GM10248 (cell line): ENCODE data around the gene PITX1.

Experiments used
- CTCF ChIA-PET: fragments of 300-600 bp; sonication (Branson Sonifier 250); formaldehyde crosslinking; extraction: SDS; loops from one replicate; lab custom pipeline; 2021; ENCODE audit warnings: antibody characterized with exemption; lab: Yijun Ruan, JAX
- POLR2A ChIA-PET: fragments of 350-650 bp; sonication (Branson Sonifier 250); formaldehyde crosslinking; extraction: SDS; loops from one replicate; lab custom pipeline; 2020; ENCODE audit warnings: antibody characterized with exemption; lab: Yijun Ruan, JAX
- DNase-seq: peaks from one replicate; pipeline ENCODE4 v3.0.0; 2012; ENCODE audit errors: extremely low spot score
- TF ChIP-seq, protein P1 (sequence below): IDR thresholded peaks from 2 replicates; pipeline ENCODE4 v1.5.1; 2012; ENCODE audit warnings: mild to moderate bottlenecking, low read depth; ENCODE audit errors: extremely low read depth, missing control alignments, control extremely low read depth

PITX1 gene

GRCh38 chr5:135051872-135052271, 17.8 kb upstream of the PITX1 start:
- CTCF ChIA-PET: no interaction called here
- POLR2A ChIA-PET: no interaction called here
- no peak for DNase-seq
- TF ChIP-seq, protein P1, sequence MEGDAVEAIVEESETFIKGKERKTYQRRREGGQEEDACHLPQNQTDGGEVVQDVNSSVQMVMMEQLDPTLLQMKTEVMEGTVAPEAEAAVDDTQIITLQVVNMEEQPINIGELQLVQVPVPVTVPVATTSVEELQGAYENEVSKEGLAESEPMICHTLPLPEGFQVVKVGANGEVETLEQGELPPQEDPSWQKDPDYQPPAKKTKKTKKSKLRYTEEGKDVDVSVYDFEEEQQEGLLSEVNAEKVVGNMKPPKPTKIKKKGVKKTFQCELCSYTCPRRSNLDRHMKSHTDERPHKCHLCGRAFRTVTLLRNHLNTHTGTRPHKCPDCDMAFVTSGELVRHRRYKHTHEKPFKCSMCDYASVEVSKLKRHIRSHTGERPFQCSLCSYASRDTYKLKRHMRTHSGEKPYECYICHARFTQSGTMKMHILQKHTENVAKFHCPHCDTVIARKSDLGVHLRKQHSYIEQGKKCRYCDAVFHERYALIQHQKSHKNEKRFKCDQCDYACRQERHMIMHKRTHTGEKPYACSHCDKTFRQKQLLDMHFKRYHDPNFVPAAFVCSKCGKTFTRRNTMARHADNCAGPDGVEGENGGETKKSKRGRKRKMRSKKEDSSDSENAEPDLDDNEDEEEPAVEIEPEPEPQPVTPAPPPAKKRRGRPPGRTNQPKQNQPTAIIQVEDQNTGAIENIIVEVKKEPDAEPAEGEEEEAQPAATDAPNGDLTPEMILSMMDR: no peak

DNA sequence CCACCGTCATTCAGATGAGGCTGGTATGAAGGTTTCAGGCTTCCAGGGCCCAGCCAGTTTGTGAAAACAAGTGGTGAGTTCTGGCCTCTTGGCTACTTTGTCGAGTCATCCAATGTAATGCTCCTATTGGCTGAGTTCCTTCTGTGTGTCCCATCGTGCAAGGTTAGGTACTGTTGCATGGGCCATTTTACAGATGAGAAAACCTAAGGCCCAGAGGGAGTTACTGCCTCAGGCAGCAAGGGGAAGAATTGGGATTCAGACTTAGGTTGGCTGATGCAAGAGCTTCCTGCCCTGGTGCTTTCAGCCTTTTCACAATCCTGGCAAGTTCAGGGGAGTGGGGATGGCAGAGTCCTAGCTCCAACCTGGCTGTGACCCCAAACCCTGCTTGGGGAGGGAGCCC, 17.4 kb upstream of the PITX1 start:
- ChIA-PET POLR2A (no interaction called here), CTCF (no interaction called here)
- TF ChIP-seq, protein P1: no peak
- no peak for DNase-seq

DNA sequence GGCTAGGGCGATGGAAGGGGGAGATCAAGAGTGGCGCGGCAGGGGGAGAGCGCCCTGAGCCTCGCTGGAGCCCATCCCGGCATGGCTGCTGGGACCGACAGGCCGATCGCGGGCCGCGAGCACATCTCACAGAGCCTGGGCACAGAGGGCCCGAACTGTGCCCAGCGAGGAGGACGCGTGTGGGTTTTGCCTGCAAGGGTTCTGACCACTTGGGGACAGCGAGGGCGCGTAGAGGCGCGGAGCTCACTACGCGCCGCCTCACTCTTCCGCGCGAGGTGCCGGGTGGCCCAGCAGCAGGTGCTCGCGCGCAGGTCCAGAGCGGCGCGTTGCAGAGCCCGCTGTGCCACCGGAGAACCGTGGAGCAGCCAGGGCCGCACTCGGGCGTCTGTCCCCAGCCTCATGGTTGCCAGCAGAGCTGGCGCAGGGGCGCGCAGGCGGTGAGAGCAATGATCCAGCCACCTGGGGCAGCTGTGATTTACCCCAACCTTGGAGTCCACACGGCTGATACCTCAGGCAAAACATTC, 16.3 kb upstream of the PITX1 start:
- ChIA-PET CTCF (no interaction called here), POLR2A (no interaction called here)
- no peak for DNase-seq
- TF ChIP-seq, protein P1: no peak

DNA sequence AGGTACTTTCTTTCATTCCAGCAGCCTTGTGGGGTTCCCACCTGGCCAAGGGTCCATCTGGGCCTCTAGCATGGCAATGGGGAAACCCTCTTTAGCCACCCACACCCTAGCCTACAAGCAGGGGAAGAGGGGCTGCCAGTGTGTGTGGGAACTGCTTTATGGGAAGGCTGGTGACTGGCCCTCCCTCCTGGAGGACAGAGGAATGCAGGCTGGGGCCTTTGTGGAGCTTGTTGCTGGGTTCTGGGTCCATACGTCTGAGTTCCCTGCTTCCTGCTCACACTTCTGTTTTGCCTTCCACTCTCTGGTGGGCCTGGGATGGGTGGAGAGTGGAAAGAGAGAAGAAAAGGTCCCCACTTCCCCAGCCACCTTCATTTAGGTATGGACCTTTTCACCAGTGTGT, 14.9 kb upstream of the PITX1 start:
- TF ChIP-seq, protein P1: no peak
- CTCF ChIA-PET: no interaction called here
- DNase-seq: no peak
- POLR2A ChIA-PET: no interaction called here

DNA sequence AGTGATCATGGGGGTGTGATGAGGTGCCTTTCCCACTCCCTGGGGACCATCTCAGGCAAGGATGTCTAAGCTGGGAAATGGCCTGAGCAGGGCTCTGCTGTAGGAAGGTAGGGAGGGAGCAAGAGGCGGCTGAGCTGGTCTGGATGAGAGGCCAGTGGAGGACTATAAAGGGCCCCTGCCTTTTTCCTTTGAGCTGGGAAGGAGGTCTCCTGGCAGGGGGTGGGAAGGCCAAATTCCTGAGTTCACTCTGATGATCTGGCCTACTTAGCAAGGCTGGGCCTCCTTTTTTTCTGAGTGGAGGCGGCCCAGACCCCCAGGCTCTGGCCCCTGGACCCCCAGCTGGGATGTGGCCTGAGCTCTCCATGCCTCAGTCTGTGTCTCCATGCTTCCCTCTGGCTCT, 14.3 kb upstream of the PITX1 start:
- TF ChIP-seq, protein P1: no peak
- CTCF ChIA-PET: interaction anchor here (0.8 kb wide), 1 partner anchor 12 kb away, joined by 3 read pairs; no protein-coding TSS in a partner anchor
- DNase-seq: no peak
- POLR2A ChIA-PET: no interaction called here

DNA sequence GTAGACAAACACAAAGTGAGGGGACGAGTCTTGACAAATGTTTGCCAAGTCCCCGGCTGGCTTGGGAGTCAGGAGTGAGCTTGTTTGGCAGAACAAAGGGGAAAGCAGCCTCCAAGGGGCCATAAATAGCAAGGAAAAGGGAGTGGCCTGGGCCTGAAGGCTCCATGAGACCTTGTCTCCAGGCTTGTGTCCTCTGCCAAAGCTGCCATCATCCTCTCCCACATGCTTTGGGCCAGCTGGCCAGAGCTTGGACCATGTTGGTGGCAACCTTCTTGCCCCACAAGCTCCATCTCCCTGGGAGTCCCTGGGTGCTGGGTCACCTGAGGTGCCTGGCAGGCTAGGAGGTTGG, 13.3 kb upstream of the PITX1 start:
- TF ChIP-seq, protein P1: no peak
- POLR2A ChIA-PET: no interaction called here
- CTCF ChIA-PET: no interaction called here
- DNase-seq: no peak

DNA sequence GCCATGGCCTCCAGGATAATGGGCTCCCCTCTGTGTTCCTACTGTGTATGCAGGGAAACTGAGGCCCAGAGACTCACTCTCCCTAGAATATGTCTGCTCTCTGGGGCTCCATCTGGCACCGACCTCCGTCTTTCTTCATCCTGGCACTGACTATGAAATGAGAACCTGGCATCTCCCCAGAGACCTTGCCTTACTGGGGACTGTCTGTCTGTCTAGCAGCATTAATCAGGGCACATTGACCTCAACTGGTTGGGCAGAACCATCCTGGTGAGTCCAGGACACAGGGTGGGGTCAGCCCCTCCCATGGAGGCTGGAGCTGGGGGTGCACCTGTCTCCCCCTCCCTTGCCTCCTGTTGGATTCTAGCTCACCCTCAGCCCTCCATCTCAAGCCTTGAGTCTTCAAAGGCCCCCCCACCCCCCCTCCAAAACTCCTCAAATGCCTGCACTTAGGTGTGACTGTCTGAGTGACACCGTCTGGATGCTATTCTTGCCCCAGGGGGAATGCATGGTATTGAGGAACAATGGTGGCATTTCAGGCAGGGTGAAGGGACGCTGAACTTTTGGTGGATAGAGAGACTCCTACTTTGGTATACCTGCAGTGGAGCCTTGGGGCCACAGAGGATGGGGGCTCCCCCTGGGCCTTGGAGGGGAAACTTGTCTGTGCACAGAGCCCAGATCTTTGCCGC, 12.8 kb upstream of the PITX1 start:
- CTCF ChIA-PET: interaction anchor here (1.2 kb wide), 1 partner anchor 22 kb away, joined by 3 read pairs; no protein-coding TSS in a partner anchor
- TF ChIP-seq, protein P1: no peak
- no peak for DNase-seq
- POLR2A ChIA-PET: no interaction called here
